Measurements from ENCODE around the gene VILL.

The VILL gene

DNA sequence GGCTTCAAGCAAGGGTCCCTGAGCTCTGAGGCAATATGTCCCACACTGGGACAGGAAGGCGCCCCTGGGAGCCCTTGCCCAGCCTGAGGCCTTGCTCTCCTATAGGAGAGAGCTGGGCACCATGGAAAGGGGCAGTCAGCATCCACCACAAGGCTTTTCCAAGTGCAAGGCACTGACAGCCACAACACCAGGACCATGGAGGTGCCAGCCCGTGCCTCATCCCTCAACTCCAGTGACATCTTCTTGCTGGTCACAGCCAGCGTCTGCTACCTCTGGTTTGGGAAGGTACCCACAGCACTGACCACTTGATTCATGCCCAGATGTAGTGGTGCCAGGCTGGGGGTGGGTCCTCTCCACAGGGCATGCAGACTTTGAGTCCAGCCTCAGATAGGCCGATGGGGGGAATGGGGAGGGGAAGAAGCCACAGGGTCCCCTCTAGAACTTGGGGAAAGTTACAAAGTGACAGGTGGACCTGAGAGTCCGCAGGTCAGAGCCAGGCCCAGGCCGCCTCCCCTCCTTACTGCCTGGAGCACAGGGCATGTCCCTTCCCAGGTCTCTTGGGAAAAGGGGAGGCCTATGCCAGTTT is 11.8 kb downstream of the VILL start:
- no peak for DNase-seq

DNA sequence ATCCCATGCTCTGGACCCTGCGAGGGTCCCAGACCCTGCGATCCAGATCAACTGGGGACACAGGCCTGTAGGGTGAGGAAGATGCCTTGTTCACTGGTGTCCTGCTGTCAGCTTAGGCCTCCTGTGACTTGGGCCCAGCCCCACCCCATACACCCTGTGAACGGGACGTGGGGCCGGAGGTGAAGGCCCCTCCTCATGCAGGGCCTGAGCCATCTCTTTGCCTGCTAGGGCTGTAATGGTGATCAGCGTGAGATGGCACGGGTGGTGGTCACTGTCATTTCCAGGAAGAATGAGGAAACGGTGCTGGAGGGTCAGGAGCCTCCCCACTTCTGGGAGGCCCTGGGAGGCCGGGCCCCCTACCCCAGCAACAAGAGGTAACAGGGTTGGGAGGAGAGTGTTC is 12.4 kb downstream of the VILL start:
- DNase-seq: no peak

- DNase-seq: peak; percentile 59
Observed at GRCh38 chr3:38003371-38003816, 12.8 kb downstream of the VILL start.

DNA sequence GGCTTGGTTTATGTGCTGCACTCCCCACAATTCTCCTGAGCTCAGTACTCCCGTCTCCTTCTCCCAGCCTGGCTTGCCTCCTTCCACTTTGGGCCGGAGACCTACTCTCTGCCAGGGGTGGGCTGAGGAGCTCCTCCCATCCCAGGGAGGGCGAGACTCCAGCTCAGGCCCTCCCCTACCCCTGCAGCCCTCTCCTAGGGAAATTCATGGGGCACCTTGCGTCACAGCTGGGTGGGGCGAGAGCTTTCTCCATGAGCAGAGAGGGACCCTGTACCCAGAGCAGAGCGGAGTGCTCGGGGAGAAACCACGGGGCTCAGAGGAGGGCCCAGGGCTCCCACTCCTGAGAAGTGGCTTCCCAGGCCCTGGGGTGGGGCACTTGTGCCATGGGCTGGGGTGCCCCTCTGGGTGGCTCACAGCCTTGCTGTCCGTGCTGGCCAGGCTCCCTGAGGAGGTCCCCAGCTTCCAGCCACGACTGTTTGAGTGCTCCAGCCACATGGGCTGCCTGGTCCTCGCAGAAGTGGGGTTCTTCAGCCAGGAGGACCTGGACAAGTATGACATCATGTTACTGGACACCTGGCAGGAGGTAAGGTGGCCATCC is 13.3 kb downstream of the VILL start:
- DNase-seq: no peak

DNA sequence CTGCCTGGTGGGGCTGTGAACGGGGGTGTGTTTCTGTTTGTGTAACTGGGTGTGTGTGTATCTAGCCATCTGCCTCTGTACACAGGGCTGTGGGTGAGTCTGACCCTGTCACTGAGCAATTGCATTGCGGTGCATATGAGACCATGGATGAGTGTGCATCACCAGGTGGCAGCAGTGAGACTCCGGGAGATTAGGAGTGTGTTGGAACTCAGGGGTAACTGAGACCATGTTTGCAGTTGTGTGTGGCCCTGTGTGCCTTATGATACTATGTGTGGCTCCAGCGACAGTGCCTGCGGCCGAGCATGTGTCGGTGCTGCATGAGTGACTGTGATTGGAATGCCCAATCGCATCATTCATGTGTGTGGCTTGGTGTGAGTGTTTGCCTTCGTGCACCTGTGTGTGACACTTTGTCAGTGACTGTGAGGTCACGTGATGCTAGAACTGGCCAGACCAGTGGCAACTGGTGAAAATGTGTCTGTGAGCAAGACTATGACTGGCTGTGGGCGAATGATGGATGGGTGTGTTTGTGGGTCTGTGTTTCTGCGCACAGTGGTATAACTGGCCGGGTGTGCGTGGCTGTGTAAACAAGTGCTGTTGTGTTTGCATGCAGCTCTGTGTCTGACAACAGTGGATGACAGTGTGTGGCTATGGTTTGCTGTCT is 14.0 kb downstream of the VILL start:
- DNase-seq: peak; percentile 34

DNA sequence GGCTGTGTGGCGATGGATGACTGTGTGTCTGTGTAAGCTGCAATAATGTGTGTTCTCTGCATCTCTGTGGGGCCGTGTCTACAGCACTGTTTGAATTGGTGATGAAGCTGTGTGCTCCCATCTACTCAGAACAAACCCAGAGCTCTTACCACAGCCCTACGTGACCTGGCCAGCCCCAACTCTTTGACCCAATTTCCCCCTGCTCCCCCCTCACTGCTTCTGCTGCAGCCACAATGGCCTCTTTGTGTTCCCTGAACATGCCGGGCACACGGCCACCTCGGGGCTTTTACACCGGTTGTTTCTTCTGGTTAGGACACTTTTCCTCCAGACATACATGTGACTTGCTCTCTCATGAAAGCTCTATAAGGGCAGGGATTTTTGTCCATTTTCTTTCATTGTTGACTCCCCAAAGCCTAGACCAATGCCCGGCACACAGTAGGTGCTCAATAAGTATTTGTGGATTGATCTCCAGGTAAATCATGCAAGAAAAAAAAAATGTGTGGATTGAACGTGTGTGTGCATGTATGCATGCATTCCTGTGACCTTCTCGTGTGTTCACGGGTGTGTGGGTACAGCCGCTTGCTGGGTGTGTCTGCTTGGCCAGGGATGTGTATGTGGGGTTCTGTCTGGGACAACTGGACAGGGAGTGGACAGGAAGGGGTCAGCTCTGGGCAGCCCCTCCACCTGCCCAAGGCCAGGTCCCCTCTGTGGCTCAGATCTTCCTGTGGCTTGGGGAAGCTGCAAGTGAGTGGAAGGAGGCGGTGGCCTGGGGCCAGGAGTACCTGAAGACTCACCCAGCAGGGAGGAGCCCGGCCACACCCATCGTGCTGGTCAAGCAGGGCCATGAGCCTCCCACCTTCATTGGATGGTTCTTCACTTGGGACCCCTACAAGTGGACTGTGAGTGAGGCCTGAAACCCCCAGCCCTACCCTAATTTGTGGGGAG is 14.8 kb downstream of the VILL start:
- no peak for DNase-seq

DNA sequence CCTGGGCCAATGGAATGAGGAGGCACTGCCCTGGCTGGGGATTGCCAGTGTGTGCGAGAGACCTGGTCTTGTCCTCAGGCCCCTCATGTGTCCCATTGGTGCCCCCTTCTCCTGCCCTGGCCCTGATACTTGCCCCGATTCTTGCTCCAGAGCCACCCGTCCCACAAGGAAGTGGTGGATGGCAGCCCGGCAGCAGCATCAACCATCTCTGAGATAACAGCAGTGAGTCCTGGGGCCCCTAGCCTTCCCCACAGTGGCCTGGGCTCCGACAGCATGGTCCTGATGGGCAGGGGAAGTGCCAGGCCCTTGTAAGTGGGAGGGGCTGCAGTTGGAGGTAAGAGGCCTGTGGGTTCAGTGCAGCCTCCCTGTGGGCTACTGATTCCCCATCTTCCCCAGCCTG is 15.4 kb downstream of the VILL start:
- no peak for DNase-seq

DNA sequence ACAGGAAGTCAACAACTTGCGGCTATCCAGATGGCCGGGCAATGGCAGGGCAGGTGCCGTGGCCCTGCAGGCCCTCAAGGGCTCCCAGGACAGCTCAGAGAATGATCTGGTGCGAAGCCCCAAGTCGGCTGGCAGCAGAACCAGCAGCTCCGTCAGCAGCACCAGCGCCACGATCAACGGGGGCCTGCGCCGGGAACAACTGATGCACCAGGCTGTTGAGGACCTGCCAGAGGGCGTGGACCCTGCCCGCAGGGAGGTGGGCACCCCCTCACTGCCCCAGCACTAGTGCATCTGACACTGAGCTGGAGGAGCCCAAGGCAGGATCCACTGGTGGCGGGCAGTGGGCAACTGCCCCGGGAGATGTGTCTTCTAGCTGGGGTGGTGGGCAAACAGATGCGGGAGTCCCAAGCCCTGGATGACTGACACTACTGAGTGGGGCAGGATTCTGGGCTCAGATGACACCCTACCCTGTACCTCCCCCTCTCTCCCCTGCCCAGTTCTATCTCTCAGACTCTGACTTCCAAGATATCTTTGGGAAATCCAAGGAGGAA is 15.9 kb downstream of the VILL start:
- DNase-seq: no peak

DNA sequence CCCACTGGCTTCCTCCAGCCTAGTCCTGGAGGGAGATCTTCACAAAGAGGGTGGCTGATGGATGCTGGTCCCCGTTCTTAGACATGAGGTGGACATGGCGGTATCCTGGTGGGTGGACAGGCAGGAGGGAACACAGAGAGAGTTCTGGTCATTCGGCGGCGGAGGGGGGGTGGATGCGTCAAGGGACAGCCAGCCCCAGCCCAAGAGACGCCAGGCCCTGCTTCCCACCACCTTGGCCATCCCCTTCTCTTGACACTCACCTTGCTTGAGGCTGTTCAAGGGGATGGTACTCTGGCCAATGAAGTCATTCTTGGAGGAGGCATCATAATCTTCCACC is 17.1 kb downstream of the VILL start:
- no peak for DNase-seq

- no peak for DNase-seq
Observed at GRCh38 chr3:38008191-38008701, 17.7 kb downstream of the VILL start.

GRCh38 chr3:38008971-38009580 is 18.5 kb downstream of the VILL start:
- no peak for DNase-seq

DNA sequence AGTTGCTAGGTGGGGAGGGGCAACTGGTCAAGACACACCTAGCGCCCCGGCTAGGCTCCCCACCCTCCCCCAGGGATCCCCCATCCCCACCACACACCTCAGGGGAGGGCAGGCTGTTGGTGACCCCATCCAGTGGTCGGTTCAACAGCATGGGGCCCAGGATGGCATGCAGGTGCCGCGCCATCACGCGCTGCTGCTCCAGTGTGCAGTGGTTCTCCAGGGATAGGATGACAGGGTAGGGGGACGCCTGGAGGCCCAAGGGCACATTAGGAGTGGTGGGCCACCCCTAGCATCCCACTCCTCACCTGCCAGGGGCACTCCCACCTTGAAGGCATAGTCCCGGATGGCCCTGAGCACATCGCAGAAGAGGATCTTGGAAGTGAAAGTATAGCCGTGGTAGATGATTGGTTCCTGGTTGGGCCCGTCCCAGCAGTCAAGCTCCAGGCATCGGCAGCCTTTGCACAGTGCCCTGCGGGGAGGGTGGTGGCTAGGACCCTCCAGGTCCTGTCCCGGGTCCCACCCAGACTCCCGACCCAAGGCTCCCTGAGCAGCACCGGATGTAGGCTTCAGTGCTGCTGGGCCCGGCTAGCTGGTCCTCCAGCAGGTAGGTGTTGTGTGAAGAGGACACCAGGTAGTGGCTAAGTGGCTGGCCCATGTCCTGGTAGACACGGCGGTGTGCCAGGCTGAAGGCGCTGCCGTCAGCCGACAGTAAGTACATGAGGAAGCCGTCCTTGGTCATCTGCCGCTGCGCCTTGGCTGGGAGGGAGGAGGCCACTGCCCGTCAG is 19.4 kb downstream of the VILL start:
- no peak for DNase-seq

DNA sequence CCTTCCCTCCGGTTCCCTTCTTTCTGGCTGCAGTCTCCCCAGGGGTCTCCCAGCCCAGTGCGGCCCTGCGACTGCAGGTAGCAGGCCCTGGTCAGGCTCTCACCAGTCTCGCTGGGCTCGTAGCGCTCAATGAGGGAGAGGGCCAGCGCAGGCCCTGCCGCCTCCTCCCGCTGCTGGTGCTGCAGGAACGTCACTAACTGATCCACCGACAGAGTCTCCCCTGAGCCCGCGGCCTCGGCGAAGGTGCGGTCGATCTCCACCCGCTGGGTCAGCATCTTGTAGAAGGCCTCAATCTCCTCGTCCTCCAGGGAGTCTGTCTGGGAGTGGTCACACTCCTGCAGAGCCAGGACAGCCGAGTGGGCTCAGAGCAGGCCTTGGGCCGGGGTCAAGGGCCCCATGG is 20.5 kb downstream of the VILL start:
- no peak for DNase-seq

- no peak for DNase-seq
Observed at GRCh38 chr3:38015485-38015884, 24.9 kb downstream of the VILL start.

GRCh38 chr3:38015984-38016383 is 25.4 kb downstream of the VILL start:
- DNase-seq: no peak

- DNase-seq: no peak
Observed at GRCh38 chr3:38016410-38016809, 25.8 kb downstream of the VILL start.

- no peak for DNase-seq
Observed at GRCh38 chr3:38016847-38017444, 26.4 kb downstream of the VILL start.

GRCh38 chr3:38017445-38018295 is 27.1 kb downstream of the VILL start:
- no peak for DNase-seq

GRCh38 chr3:38018296-38019266 is 28.0 kb downstream of the VILL start:
- no peak for DNase-seq

Measured in stimulated activated CD4-positive, alpha-beta T cell treated with anti-CD3 and anti-CD28 coated beads, Interleukin-1b, Interleukin-23, amount 100 ng/mL, for 48 hours (primary cell).